HG03280 (cell line): ENCODE data around the gene TEDC1.
A peak's percentile ranks its signal among the peaks of the same experiment; 100 is the strongest.

Experiments
- ATAC-seq: cut with Tn5 transposase; IDR thresholded peaks from one replicate; pipeline ENCODE4 v1.9.1; 2021; ENCODE audit warnings: mild to moderate bottlenecking, moderate library complexity; ENCODE audit not compliant: unreplicated experiment

The TEDC1 gene, protein sequence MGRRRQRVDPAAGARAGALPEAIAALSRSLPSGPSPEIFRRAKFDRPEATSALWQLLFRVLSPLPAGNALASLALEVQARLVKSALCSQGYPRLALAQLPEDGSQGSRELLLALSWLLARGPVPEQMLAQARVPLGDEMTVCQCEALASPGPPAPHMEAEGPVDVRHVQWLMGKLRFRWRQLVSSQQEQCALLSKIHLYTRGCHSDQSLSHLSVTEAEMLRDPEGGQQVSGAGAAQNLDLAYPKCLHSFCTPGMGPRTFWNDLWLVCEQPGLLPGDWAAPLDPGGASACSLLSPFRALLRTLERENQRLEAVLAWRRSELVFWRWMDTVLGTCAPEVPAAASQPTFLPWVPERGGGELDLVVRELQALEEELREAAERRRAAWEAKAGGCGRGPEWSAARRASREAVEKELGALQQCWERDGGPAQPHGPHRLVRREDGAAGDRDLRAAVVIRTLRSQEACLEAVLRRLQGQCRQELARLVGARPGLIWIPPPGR

DNA sequence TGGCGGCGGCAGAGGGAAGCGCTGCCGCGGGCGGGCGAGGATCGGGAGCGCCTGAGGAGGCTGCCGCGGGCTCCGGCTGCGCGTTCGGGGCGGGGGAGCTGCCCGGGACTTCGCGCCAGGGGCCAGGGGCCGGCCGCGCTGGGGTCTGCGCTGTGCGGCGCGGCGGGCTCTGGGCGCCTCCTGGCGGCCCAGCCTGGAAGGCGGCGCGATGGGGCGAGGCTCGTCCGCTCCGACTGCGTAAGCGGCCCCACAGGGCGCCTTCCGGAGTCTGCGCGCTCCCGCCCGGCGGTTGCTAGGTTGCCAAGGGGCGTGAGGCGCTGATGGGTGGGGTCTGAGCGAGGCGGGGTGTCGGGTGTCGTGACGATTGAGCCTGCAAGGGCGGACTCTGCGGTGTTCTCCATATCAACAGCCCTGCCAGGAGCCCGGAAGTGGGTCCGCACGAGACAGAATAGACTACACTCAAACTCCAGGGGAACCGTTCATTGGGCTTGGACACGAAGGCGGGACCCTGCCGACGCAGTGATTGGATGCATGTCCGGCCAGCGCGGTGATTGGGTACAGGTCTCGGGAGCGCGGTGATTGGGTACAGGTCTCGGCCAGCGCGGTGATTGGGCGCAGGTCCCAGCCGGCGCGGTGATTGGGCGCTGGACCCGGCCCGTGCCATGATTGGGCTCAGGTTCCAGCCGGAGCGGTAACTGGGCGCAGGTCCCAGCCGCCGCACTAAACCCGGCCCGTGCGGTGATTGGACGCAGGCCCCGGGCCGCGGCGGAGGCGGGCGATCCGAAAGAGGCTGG, at the start of gene TEDC1:
TEDC1 (plus strand) TSS at position 675 of the 794 bp plus-strand sequence. CDS start 130 bp downstream, outside the sequence.
- peak; percentile 67 for ATAC-seq

DNA sequence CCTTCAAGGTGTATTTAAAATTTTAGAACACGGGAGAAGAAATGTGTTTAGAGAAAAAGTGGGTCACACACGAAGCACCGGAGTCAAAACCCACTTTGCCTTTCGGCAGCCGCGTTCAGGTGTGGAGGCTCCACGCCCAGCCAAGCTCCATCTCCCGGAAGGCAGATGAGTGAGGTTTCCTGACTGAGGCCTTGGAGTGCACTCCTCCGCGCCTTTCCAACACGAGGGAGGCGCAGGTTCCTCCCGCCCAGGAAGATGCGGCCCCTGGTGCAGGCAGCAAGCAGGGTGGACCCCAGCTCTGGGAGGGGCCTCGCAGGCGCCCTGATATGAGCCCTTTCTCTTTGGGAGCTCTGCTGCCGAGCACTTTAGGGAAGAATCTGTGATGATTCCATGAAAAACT, 48.9 kb upstream of the TEDC1 start:
- no peak for ATAC-seq

DNA sequence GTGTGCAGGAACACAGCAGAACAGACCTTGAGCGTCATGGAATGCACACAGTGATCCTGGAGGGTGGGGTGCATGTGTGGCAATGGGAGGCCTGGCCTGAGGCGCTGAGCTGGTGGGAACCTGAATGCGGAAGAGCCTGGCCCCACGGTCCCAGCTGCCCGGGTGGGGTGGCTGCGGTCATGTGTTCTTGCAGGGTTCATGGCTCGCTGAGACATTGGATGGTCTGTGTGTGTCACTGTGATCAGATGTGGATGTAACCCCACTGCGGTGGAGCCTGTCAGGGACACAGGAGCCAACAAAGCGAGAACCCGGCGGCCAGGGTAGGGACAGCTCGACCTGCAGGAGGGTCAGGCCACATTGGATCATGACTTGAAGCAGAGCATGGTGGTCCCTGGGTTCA, 48.2 kb upstream of the TEDC1 start:
- no peak for ATAC-seq

DNA sequence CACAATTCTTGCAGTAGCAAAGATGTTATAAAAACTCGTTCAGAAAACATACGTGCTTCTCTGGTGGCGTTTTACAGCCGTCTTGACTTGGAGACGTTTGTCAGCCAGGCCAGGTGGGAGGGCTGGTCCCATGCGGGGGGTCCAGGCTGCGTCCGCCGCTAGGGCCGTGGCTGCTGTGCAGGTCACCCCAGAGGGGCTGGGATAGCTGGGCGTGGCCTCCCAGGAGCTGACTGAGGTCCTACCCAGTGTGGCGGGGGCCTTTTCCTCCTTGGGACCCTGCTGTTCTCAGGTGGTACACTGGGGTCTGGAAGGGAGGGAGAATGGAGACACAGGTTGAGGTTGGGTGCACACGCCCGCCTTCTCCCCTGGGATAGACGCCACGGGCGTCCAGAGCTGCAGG, 46.2 kb upstream of the TEDC1 start:
- no peak for ATAC-seq

DNA sequence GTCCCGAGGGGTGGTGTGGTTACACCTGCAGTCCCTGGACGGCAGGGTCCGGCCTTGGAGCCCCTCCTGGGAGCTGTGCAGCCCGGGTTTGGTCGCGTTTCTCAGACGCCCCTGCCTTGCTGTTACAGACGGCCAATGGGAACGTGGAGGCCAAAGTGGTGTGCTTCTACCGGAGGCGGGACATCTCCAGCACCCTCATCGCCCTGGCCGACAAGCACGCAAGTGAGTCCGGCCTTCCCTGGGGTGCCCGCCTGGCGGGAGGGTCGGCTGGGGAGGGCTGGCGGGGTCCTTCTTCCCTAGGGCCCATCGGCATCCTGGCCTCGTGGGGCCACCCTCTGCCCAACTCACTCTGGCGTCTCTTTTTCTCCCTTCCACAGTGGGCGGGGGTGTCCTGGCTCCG, 45.8 kb upstream of the TEDC1 start:
- no peak for ATAC-seq

DNA sequence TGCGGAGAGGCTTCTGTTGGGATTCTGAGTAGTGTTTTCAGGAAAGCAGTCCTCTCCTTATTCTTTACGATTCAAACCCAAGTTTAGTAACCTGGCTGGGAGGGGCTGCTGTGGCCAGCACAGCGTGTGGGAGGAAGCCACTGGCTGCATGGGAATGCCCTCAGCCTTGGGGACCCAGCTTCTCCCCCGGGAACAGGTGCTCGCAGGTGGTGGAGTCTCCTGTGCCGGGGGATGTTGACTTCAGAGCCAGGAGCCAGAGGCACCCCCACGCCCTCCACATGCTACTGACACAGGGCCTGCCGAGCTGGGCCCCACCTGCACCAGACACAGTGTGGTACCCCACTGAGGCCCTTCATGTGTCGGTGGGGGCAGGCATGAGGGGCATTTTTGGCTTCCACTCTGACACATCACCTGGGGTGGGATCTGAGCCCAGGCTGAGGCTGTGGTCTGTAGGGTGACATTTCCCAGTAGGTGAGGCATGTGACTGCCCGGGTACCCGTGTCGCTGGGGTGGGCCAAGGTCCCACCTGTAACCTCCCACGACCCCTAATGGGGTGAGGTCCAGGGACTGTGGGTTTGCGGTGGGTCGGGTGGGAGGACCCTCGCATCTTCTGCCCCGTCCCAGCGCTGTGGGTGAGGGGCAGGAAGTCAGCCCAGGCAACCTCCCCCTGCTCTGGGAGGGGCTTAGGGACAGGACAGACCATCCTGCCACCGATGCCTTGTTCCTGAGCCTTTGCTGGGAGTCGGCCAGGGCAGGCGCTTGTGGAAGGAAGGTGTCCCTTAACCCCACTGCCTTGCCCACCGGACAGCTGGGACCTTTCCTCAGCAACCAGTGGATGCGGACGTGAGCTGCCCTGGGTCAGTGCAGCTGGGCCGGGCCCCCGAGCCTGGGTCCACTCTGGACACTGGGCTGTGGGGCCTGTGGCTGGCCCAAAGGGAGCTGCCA, 44.9 kb upstream of the TEDC1 start:
- ATAC-seq: no peak

DNA sequence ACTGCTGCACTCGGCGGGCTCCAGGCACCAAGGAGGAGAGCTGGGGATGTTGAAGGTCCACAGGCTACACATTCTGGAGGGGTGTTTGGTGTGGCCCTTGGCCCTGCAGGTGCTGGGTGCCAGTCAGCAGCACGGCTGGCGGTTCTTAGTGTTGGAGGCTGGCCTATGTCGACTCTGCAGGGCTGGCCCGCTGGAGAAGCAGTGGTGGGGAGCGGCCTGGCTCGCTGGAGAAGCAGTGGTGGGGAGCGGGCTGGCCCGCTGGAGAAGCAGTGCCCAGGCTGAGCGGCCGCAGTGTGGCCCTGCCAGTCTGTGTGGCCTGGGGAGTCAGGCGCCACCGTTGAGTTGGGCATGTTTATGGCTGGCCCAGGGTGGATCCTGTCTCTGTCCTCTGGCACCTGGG, 44.1 kb upstream of the TEDC1 start:
- ATAC-seq: no peak

DNA sequence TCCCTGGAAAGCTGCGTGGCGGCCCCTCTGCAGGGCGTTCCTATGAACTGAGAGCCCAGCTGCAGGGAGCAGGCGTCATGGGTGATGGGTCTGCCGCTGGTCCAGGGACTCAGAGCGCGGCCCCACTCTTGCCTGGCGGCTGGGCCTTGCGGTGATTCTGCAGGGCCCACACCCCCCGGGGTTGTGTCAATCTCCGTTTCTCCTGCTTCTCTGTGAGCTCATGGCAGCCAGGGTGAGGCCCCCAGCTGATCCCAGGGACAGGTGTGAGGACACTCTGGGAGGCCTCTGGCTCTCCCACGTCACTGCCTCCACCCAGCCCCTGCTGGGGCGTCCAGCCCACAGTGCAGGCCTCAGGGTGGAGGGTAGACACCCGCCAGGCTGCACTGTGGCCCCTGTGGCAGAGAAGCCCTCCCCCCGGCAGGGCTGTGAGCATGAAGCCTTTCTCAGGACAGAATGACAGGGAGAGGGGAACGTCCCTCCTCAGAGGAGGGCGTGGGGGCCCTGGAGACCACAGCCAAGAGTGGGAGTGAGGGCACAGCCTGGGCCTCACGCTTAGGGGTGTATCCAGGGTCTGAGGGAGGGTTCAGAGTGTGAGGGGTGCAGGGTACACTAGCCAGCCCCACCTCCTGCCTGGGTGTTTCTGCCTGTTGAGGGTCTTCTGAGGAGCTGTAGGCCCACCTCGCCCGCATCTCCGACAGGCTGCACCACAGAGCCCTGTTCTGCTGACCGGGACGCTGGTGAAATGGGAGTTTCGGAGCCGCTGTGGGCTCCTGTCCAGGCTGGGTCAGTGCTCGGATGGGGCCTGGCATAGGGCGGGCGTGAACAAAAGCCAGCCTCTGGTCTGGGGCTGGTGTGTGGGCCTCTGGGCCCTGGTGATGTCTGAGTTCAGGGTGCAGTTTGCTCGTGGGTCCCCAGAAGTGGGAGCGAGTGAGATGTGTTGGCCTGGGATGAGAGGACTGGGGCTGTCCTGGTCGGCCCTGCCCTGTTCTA, 43.1 kb upstream of the TEDC1 start:
- no peak for ATAC-seq

DNA sequence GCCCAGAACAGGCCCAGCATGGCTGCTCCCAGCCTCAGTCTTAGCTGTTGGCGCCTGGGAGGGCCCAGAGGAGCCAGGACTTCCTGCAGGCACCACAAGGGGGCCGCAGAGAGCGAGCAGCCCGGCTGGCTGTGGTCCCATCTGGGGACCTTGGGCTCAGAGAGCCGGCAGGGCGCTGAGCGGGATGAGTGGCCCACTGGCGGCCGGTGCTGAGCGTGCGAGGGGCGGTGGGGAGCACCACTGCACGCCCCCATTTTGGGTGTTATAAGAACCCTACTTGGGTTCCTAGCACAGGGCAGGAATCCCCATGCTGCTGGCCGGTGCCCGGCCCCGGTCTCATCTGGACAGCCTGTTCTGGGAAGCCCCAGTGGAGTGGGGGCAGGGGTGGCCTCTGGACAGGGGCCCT, 42.3 kb upstream of the TEDC1 start:
- ATAC-seq: no peak

DNA sequence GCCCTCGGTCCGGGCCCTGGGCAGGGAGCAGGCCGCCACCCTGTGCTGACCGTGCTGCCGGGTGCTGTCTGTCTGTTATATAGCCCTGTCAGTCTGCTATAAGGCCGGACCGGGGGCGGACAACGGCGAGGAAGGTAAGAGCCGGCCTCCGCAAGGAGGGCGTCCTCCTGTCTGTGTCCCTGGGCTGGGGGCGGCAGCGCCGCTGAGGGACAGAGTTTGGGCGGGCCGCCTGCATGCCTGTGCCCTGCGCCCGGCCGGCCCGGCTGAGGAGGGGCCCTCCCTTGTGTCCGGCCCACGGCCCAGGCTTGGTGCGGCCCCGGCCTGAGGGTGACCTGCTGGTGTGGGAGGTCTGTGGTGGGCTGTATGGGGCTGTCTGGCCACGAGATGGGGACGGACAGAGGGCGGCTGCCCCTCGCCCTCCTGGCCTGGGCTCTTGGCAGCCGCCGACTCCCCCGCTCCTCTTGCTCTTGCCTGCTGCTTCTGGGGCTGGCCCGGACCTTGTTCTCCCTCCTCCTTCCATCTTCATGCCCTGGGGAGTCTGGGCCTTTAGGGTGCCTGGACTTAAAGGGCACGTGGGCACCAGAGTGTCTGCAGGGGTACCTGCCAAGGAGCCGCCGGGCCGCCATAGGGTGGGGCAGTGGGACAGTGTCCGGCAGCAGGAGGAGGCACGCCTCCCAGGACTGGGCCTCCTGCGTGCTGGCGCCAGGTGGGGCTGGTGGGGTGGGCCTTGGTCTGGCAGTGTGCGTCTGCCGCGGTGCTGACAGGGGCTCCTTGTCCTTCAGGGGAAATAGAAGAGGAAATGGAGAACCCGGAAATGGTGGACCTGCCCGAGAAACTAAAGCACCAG, 41.5 kb upstream of the TEDC1 start:
- no peak for ATAC-seq

DNA sequence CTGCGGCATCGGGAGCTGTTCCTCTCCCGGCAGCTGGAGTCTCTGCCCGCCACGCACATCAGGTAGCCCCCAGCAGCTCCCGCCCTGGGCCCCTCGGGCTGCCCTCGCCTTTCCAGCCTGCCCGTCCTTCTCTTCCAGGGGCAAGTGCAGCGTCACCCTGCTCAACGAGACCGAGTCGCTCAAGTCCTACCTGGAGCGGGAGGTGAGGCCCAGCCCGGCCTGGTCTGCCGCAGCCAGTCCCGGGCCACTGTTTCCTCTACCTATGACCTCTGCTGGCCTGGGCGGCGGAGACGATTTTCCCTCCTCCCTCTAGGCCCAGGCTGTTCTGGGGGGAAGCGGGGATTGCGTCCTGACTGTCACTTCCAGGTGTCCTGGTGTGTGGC, 40.9 kb upstream of the TEDC1 start:
- no peak for ATAC-seq

DNA sequence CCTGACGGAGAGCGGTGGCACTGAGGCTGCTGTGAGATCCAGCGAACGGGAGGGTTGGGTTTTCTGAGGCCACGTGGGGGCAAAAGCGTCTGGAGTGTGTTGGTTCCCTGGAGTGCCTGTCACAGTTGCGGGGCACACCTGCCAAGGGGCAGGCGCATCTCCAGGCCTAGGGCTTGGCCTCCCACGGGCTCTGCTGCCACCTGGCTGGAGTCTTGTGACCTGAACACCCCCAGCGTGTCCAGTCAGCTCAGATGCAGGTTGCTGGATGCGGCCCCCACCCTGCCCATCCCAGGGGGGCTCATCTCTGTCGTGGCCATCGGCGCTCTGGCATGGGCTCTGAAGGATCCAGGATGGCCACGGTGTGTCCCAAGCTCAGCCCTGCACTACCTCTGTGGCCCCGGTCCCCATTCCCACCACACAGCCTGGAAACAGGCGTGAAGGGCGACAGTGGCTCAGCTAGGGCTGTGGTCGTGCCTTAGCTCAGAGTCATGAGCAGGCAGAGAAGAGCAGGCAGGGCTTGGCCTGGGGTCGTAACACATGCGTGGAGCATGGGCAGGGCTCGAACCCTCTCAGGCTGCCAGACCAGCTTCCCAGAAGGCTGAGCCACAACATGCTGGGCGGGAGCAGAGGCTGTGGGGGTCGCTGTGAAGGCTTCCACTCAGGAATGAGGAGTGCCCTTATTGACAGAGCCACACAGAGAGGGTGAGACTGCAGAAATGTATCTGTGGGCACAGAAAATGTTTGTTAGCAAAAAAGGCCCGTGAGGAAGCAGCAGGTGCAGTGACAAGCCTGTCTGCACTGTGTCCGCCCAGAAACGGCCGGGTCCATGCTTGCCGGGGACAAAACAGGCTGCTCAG, 40.0 kb upstream of the TEDC1 start:
- ATAC-seq: no peak

DNA sequence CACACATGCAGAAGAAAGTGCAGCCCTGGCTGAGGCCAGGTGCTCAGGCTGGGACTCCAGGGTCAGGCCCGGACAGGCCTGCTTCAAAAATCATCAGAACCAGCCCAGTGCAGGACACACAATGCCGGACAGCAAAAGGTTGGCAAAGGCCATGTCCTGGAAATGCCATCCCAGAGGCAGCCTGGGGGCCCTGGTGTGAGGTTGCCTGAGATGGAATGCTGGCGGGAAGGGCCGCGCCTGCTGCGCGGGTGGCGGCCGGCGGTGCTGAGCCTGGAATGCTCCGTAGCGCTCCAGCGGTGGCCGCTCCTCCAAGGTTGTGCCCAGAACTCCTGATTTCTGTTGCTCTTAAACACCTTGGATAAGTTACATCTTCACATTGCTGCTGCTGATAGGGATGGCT, 38.1 kb upstream of the TEDC1 start:
- ATAC-seq: no peak

DNA sequence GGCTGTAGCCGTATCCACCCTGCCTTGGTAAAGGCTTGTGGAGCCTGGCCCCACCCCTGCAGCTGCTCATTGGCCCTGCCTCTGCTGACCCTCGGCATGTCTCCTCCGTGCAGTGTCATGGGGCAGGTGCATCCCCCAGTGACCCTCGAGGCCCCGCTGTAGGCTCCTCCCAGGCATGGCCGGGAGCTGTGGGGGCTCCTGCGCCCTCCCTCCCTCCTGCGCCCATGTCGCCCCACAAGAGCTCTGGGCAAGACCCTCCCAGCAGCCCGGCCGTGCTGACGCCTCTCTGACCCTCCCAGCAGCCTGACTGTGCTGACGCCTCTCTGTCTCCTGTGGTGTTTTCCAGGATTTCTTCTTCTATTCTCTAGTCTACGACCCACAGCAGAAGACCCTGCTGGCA, 37.2 kb upstream of the TEDC1 start:
- no peak for ATAC-seq

DNA sequence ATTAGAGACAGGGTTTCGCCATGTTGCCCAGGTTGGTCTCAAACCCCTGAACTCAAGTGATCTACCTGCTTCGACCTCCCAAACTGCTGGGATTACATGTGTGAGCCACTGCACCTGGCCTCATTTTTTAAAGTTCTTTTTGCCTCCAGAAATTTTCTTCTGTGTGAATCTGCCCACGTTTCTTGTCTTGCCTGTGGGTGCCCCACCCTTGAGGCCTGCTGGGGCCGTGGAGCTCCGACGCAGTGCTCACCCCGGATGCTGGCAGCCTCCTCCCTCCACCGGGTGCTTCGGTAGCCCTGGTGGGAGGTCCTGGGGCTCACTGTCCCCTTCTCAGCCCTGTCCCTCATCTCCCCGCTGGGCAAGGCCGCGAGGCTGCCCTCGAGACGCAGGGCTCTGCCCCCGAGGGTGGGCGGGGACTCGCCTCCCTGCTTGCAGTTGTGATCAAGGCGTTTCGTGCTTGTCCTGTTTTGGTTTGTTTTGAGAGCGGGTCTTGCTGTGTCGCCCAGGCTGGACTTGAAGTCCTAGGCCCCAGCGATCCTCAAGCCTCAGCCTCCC, 35.9 kb upstream of the TEDC1 start:
- no peak for ATAC-seq

DNA sequence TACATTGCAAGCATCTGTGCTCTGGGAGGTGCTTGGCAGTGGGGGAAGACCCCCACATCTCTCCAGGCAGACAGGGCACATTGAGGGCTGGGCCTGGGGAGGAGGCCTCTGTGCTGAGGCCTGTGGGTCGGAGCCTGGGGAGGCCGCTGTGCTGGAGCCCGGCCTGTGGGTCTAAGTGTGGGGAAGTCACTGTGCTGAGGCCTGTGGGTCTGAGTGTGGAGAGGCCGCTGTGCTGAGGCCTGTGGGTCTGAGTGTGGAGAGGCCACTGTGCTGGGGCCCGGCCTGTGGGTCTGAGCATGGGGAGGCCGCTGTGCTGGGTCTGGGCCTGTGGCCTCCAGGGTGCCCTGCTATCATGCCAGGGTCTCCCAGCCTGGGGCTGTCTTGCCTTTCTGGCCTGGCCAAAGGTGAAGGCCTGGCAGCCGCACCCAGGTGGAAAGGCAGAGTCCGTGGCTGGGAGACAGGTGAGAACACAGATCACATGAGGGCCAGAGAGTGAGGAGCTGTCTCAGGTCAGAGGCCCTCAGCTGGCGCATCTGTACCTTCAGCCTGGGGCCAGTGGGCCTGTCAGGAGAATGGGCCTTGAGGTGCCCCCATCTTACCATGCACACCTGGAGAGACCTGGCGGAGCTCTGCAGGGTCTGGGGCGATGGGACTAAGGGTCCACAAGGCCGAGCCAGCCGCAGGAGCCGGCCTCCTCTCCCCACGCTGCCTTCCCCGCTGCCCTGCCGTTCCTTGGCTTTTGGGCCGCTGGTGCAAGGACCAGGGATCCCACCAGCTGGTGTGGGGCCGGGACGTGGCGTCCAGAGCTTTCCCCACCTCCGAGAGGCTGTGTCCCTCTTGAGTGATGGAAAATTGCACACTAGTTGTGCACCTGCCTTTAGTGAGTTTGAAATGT, 35.0 kb upstream of the TEDC1 start:
- no peak for ATAC-seq
